ENCODE results near the gene AATK.

DNA sequence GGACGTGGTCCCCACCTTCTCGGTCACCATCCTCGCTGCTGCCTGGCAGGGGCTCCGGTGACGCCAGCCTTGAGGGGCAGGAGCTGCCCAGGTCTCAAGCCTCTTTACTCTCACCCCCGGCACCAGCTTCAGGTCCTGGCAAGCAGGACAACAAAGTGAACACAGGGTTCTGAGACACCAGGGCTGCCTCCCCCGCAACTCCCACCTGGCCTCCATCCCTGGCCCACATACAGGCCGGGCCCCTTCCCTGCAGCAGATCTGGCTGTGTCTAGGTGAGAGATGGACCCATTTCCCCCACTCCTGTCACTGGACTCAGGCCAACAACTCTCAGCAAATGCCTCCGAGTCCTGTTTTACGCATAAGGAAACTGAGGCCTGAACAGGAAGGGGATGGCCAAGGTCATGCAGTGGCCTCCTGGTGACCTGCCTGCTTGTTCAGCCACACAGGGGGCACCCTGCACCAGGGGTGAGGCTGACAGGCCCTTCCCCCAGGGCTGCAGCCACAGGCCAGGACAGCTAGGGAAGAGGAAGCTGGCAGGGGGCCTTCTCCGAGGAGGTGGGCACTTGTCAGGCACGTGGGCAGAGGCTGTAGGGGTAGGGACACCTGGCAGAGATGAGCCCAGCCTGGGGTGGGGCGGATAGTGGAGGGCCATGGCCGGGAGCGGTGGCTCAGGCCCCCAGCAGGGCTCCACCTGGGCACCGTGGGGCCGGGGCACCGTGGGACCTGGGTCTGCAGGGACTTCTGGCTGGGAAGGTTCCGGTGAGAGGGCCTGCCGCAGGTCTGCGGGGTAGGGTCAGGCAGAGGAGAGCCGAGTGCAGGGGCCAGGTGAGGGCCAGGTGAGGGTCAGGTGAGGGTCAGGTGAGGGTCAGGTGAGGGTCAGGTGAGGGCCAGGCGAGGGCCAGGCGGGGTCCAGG, 47.5 kb downstream of the AATK start:
- TF ChIP-seq, protein P1, sequence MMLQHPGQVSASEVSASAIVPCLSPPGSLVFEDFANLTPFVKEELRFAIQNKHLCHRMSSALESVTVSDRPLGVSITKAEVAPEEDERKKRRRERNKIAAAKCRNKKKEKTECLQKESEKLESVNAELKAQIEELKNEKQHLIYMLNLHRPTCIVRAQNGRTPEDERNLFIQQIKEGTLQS (IDR thresholded peaks at IDR 0.05) = no peak
- TF ChIP-seq TCF7L2 (IDR thresholded peaks at IDR 0.05; ENCODE audit: borderline replicate concordance, extremely low read depth, insufficient read depth, insufficient read length) (no peak), POLR2AphosphoS5 (IDR thresholded peaks at IDR 0.05; ENCODE audit: low read depth, low read length) (no peak), EZH2phosphoT487 (IDR thresholded peaks at IDR 0.05; ENCODE audit: borderline replicate concordance) (no peak), YY1 (IDR thresholded peaks at IDR 0.05; ENCODE audit: extremely low read depth, insufficient replicate concordance, low read depth, low read length) (no peak), POLR2A (IDR thresholded peaks at IDR 0.05; ENCODE audit: borderline replicate concordance, extremely low read depth, insufficient read depth, insufficient read length) (no peak)
- TF ChIP-seq, protein P2, sequence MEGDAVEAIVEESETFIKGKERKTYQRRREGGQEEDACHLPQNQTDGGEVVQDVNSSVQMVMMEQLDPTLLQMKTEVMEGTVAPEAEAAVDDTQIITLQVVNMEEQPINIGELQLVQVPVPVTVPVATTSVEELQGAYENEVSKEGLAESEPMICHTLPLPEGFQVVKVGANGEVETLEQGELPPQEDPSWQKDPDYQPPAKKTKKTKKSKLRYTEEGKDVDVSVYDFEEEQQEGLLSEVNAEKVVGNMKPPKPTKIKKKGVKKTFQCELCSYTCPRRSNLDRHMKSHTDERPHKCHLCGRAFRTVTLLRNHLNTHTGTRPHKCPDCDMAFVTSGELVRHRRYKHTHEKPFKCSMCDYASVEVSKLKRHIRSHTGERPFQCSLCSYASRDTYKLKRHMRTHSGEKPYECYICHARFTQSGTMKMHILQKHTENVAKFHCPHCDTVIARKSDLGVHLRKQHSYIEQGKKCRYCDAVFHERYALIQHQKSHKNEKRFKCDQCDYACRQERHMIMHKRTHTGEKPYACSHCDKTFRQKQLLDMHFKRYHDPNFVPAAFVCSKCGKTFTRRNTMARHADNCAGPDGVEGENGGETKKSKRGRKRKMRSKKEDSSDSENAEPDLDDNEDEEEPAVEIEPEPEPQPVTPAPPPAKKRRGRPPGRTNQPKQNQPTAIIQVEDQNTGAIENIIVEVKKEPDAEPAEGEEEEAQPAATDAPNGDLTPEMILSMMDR (IDR thresholded peaks at IDR 0.05 in 2 of 3, conservative IDR thresholded peaks at IDR 0.05 in 1 of 3; ENCODE audit: borderline replicate concordance in 1 of 3, insufficient read depth in 1 of 3, low read depth in 2 of 3, low read length in 2 of 3) = no peak
- TF ChIP-seq, protein P3, sequence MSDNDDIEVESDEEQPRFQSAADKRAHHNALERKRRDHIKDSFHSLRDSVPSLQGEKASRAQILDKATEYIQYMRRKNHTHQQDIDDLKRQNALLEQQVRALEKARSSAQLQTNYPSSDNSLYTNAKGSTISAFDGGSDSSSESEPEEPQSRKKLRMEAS (IDR thresholded peaks at IDR 0.05) = no peak
- TF ChIP-seq, protein P4, sequence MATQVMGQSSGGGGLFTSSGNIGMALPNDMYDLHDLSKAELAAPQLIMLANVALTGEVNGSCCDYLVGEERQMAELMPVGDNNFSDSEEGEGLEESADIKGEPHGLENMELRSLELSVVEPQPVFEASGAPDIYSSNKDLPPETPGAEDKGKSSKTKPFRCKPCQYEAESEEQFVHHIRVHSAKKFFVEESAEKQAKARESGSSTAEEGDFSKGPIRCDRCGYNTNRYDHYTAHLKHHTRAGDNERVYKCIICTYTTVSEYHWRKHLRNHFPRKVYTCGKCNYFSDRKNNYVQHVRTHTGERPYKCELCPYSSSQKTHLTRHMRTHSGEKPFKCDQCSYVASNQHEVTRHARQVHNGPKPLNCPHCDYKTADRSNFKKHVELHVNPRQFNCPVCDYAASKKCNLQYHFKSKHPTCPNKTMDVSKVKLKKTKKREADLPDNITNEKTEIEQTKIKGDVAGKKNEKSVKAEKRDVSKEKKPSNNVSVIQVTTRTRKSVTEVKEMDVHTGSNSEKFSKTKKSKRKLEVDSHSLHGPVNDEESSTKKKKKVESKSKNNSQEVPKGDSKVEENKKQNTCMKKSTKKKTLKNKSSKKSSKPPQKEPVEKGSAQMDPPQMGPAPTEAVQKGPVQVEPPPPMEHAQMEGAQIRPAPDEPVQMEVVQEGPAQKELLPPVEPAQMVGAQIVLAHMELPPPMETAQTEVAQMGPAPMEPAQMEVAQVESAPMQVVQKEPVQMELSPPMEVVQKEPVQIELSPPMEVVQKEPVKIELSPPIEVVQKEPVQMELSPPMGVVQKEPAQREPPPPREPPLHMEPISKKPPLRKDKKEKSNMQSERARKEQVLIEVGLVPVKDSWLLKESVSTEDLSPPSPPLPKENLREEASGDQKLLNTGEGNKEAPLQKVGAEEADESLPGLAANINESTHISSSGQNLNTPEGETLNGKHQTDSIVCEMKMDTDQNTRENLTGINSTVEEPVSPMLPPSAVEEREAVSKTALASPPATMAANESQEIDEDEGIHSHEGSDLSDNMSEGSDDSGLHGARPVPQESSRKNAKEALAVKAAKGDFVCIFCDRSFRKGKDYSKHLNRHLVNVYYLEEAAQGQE (IDR thresholded peaks at IDR 0.05; ENCODE audit: low read depth) = no peak

Measured in HCT116 (cell line).